Liver (tissue), 9 donors: Measurements from ENCODE around the gene LYRM9. TPM values are rescaled to one million over a fixed set of nuclear protein-coding genes. Genes with fewer than 3 reads are reported as not detected.
A peak's percentile ranks its signal among the peaks of the same experiment; 100 is the strongest.

Experiments
- DNase-seq: peaks from one replicate; pipeline ENCODE4 v3.0.0-alpha.2; 2017; ENCODE audit warnings: low spot score
- H3K27ac ChIP-seq, 2 donors: one replicate each; pipeline ENCODE4 v1.7.0; 2013; ENCODE audit warnings: inconsistent platforms in 2 of 2, low read length in 2 of 2, control low read depth in 1 of 2, low read depth in 1 of 2, mild to moderate bottlenecking in 1 of 2
- H3K27me3 ChIP-seq, 4 donors: one replicate each; pipeline versions ENCODE4 v1.6.1 to v1.7.0; 2013; ENCODE audit warnings: low read length in 3 of 4, inconsistent platforms in 1 of 4, mild to moderate bottlenecking in 1 of 4, moderate library complexity in 1 of 4; ENCODE audit not compliant: control insufficient read depth in 4 of 4, insufficient read depth in 4 of 4
- H3K36me3 ChIP-seq, 4 donors: one replicate each; pipeline versions ENCODE4 v1.6.1 to v1.7.0; 2013; ENCODE audit warnings: low read length in 3 of 4, mild to moderate bottlenecking in 3 of 4, low read depth in 1 of 4, moderate library complexity in 1 of 4; ENCODE audit not compliant: control insufficient read depth in 4 of 4, insufficient read depth in 3 of 4
- H3K4me1 ChIP-seq, 4 donors: one replicate each; pipeline versions ENCODE4 v1.6.1 to v1.7.0; 2013; ENCODE audit warnings: low read length in 3 of 4, mild to moderate bottlenecking in 3 of 4, moderate library complexity in 1 of 4; ENCODE audit not compliant: control insufficient read depth in 4 of 4, insufficient read depth in 4 of 4
- H3K4me3 ChIP-seq, 3 donors: one replicate each; pipeline versions ENCODE4 v1.6.1 to v1.7.0; 2013; ENCODE audit warnings: low read length in 3 of 3, control low read depth in 1 of 3, low read depth in 1 of 3, mild to moderate bottlenecking in 1 of 3
- H3K9ac ChIP-seq, 2 donors: one replicate each; pipeline ENCODE4 v1.7.0; 2013; ENCODE audit warnings: low read length in 2 of 2, mild to moderate bottlenecking in 2 of 2, moderate library complexity in 2 of 2, control low read depth in 1 of 2, low read depth in 1 of 2
- H3K9me3 ChIP-seq, 4 donors: one replicate each; pipeline versions ENCODE4 v1.6.1 to v1.7.0; 2013; ENCODE audit warnings: low read length in 3 of 4; ENCODE audit not compliant: control insufficient read depth in 4 of 4
- ATF3 ChIP-seq: IDR thresholded peaks from 2 replicates; pipeline ENCODE4 v1.6.1; 2016; ENCODE audit warnings: antibody characterized with exemption
- EGR1 ChIP-seq, 2 donors: IDR thresholded peaks; 2 replicates each; pipeline ENCODE4 v1.6.1; 2016 to 2018; ENCODE audit warnings: antibody characterized with exemption in 2 of 2, low read depth in 2 of 2
- FOXA1 ChIP-seq: IDR thresholded peaks from 2 replicates; pipeline ENCODE4 v1.6.1; 2016; ENCODE audit warnings: antibody characterized with exemption
- GABPA ChIP-seq, 2 donors: IDR thresholded peaks in 1 of 2; conservative IDR thresholded peaks in 1 of 2; 2 replicates each; pipeline ENCODE4 v1.6.1; 2016; ENCODE audit warnings: antibody characterized with exemption in 2 of 2, mild to moderate bottlenecking in 1 of 2, moderate library complexity in 1 of 2
- HNF4A ChIP-seq, 2 donors: conservative IDR thresholded peaks; 2 replicates each; pipeline ENCODE4 v1.6.1; 2016; ENCODE audit warnings: antibody characterized with exemption in 2 of 2, mild to moderate bottlenecking in 2 of 2
- HNF4G ChIP-seq: IDR thresholded peaks from 2 replicates; pipeline ENCODE4 v1.6.1; 2016; ENCODE audit warnings: antibody characterized with exemption
- MAX ChIP-seq: IDR thresholded peaks from 2 replicates; pipeline ENCODE4 v1.6.1; 2016; ENCODE audit warnings: antibody characterized with exemption
- NR2F2 ChIP-seq: IDR thresholded peaks from 2 replicates; pipeline ENCODE4 v1.6.1; 2016; ENCODE audit warnings: antibody characterized with exemption
- RAD21 ChIP-seq, 2 donors: IDR thresholded peaks; 2 replicates each; pipeline ENCODE4 v1.6.1; 2016; ENCODE audit warnings: antibody characterized with exemption in 2 of 2, mild to moderate bottlenecking in 2 of 2
- REST ChIP-seq: IDR thresholded peaks from 2 replicates; pipeline ENCODE4 v1.6.1; 2016; ENCODE audit warnings: antibody characterized with exemption, mild to moderate bottlenecking
- RXRA ChIP-seq, 2 donors: IDR thresholded peaks; 2 replicates each; pipeline ENCODE4 v1.6.1; 2017 to 2018; ENCODE audit warnings: antibody characterized with exemption in 2 of 2, mild to moderate bottlenecking in 1 of 2
- SP1 ChIP-seq: IDR thresholded peaks from 2 replicates; pipeline ENCODE4 v1.6.1; 2018; ENCODE audit warnings: antibody characterized with exemption, mild to moderate bottlenecking
- YY1 ChIP-seq: IDR thresholded peaks from 2 replicates; pipeline ENCODE4 v1.6.1; 2016; ENCODE audit warnings: antibody characterized with exemption, mild to moderate bottlenecking
- ZBTB33 ChIP-seq: IDR thresholded peaks from 2 replicates; pipeline ENCODE4 v1.6.1; 2016; ENCODE audit warnings: antibody characterized with exemption
- WGBS: extraction: QIAGEN DNeasy Blood & Tissue Kit; methylation state at CpG from one replicate; pipeline ENCODE4 v1.1.7; 2013; 5-methylcytosine and 5-hydroxymethylcytosine counted together
- polyA plus RNA-seq, 2 donors: library from polyadenylated mRNA; stranded (reverse) in 1 of 2; unstranded in 1 of 2; fragments of 200-250 nt in 1 of 2; fragments of >200 nt in 1 of 2; fragmentation: Nextera tagmentation in 1 of 2; extraction: Ambion mirVana in 1 of 2; gene quantifications; one replicate each; pipeline versions ENCODE4 v1.2.1 to v1.2.3, GENCODE V29; 2013 to 2015
- total RNA-seq, 2 donors: library from RNA; depleted of rRNA; stranded (reverse); fragments of >200 nt; gene quantifications; one replicate each; pipeline ENCODE4 v1.2.3, GENCODE V29; 2014
- TF ChIP-seq, protein P1 (sequence below): fragments of 150-350 bp; IDR thresholded peaks from 2 replicates; pipeline ENCODE4 v1.5.1; 2017; ENCODE audit warnings: improper control_type of control experiment, low read depth, low read length; ENCODE audit not compliant: missing input control
- donor health status: healthy.
- donor health status: healthy.
- donor health status: healthy.
- donor health status: healthy.
- donor health status: healthy.

Gene LYRM9
- total and polyA plus RNA-seq, 4 donors: 3.8 to 4.4 (median 4.1) TPM

DNA sequence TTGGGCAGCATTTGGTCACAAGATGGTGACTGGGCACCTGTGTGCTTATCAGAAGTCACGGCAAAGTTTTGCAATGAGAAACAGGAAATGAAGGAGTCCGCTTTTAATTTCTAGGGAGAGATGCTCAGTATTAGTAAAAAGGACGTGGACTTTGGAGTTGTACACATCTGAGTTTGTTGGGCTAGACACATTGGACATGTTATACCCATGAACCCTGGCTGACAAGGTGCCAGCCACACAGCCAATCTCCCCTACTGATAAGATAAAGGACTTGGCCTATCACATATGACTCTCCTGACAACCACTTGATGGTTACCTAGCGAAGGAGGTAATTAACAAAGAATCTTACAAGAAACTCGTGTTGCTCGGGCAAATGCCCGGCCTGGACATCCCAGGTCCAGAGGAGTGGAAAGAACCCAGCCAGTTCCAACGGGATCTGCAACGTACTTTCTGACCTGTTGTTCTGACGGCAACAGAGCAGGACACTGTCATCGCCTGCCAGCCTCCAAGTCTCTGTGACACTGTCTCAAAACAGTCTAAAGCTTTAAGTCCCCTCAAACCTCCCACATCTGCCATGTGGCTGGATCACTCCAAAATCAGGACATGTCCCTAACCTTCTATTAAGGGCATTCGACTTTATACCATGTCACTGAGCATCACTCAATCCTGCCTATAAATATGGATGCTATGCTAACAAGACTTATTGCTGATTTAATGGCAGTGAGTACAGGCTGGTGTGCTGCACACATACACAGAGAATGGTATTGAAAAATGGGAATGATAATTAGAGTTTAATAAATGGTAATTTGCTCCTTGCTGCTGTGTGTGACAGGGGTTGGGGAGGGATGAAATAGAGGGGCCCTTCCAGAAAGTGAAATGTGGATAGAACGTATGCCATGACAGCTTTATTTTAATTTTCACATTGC is 47.6 kb upstream of the LYRM9 start:
- Histone ChIP-seq H3K4me3 (no peak overlapping the region), H3K27me3 (no peaks in the 10 kb centered on the region), H3K9ac (no peak overlapping the region), H3K9me3 (no peaks in the 10 kb centered on the region), H3K27ac (no peak overlapping the region), H3K4me1 (peaks cover 0 to 5% (median 2%) of the 10 kb centered on the region in 4 donors), H3K36me3 (no peaks in the 10 kb centered on the region)
- no peak for DNase-seq
- 60% methylated on average over 13 of the region's 13 CpGs for WGBS
- TF ChIP-seq FOXA1: no peak
- TF ChIP-seq ATF3: no peak
- TF ChIP-seq ZBTB33: no peak
- peak; percentile 22 to 50 for TF ChIP-seq RXRA (IDR thresholded peaks at IDR 0.05)
- TF ChIP-seq SP1: peak; percentile 40
- TF ChIP-seq HNF4A (conservative IDR thresholded peaks at IDR 0.05): peak; percentile 43 to 74

GRCh38 chr17:27939474-27940465 is 46.6 kb upstream of the LYRM9 start:
- H3K27me3 ChIP-seq: no peaks in the 10 kb centered on the region
- no peak overlapping the region for H3K4me3 ChIP-seq
- H3K4me1 ChIP-seq: peaks cover 0 to 5% (median 2%) of the 10 kb centered on the region in 4 donors
- DNase-seq: no peak
- no peak overlapping the region for H3K9ac ChIP-seq
- no peak overlapping the region for H3K27ac ChIP-seq
- no peaks in the 10 kb centered on the region for H3K36me3 ChIP-seq
- H3K9me3 ChIP-seq: no peaks in the 10 kb centered on the region
- WGBS: 54% methylated on average over 7 of the region's 7 CpGs
- TF ChIP-seq NR2F2 (no peak), REST (no peak), HNF4G (no peak), GABPA (IDR thresholded peaks at IDR 0.05 in 1 of 2, conservative IDR thresholded peaks at IDR 0.05 in 1 of 2) (no peak), HNF4A (conservative IDR thresholded peaks at IDR 0.05) (no peak), ATF3 (no peak), EGR1 (IDR thresholded peaks at IDR 0.05; ENCODE audit: low read depth in 2 of 2) (no peak), MAX (no peak), RAD21 (IDR thresholded peaks at IDR 0.05) (no peak), YY1 (no peak), ZBTB33 (no peak), SP1 (no peak)
- TF ChIP-seq, protein P1, sequence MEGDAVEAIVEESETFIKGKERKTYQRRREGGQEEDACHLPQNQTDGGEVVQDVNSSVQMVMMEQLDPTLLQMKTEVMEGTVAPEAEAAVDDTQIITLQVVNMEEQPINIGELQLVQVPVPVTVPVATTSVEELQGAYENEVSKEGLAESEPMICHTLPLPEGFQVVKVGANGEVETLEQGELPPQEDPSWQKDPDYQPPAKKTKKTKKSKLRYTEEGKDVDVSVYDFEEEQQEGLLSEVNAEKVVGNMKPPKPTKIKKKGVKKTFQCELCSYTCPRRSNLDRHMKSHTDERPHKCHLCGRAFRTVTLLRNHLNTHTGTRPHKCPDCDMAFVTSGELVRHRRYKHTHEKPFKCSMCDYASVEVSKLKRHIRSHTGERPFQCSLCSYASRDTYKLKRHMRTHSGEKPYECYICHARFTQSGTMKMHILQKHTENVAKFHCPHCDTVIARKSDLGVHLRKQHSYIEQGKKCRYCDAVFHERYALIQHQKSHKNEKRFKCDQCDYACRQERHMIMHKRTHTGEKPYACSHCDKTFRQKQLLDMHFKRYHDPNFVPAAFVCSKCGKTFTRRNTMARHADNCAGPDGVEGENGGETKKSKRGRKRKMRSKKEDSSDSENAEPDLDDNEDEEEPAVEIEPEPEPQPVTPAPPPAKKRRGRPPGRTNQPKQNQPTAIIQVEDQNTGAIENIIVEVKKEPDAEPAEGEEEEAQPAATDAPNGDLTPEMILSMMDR: no peak
